ENCODE results near the gene HAUS7.

The HAUS7 gene

DNA sequence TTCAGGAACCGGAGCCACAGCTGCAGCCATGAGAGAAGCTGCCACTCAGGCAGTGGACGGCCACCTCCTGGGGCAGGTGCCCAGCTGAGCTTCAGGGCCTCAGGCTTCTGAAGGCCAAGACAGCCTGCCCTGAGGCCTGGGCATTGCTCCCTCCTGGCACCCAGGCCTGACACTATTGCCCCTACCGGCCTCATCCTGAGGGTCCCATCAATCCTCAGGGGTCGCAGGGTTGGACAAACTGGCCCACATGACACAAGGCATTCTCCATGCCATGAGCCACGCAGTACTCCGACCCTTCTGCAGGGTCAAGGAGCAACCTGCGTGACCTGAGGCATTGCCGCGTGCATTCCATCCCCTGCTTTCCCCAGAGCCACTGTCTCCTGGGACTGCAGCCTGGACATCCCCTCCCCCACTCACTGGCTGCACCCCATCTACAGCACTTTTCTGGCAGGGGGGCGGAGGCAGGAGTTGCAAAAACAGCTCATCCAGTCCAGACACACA lies 62.1 kb downstream of the HAUS7 start:
- no peaks in the 10 kb centered on the region for H3K36me3 ChIP-seq (ENCODE audit: control insufficient read depth, low read length)
- H3K9me3 ChIP-seq (ENCODE audit: control insufficient read depth, insufficient read depth, low read length): no peaks in the 10 kb centered on the region
- H4K20me1 ChIP-seq (ENCODE audit: control insufficient read depth, insufficient read depth, low read depth, low read length): no peaks in the 10 kb centered on the region
- no peaks in the 10 kb centered on the region for H3K9me2 ChIP-seq (replicated peaks; ENCODE audit: control insufficient read depth, low read length)
- H3K4me1 ChIP-seq (ENCODE audit: control insufficient read depth, low read length): peaks cover 19% of the 10 kb centered on the region
- no peaks in the 10 kb centered on the region for H3K27me3 ChIP-seq (ENCODE audit: control insufficient read depth, low read length)
- H3K4me3 ChIP-seq (ENCODE audit: low read length): no peak overlapping the region
- no peak overlapping the region for H3K4me2 ChIP-seq (ENCODE audit: low read length)
- TF ChIP-seq, protein P1, sequence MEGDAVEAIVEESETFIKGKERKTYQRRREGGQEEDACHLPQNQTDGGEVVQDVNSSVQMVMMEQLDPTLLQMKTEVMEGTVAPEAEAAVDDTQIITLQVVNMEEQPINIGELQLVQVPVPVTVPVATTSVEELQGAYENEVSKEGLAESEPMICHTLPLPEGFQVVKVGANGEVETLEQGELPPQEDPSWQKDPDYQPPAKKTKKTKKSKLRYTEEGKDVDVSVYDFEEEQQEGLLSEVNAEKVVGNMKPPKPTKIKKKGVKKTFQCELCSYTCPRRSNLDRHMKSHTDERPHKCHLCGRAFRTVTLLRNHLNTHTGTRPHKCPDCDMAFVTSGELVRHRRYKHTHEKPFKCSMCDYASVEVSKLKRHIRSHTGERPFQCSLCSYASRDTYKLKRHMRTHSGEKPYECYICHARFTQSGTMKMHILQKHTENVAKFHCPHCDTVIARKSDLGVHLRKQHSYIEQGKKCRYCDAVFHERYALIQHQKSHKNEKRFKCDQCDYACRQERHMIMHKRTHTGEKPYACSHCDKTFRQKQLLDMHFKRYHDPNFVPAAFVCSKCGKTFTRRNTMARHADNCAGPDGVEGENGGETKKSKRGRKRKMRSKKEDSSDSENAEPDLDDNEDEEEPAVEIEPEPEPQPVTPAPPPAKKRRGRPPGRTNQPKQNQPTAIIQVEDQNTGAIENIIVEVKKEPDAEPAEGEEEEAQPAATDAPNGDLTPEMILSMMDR (IDR thresholded peaks at IDR 0.05; ENCODE audit: low read depth, low read length, poor library complexity, severe bottlenecking): no peak
- H3F3A ChIP-seq (ENCODE audit: control insufficient read depth, insufficient read depth): no peaks in the 10 kb centered on the region
- no peak overlapping the region for H3K27ac ChIP-seq (ENCODE audit: low read depth, low read length)
- H3K79me2 ChIP-seq (ENCODE audit: control insufficient read depth, low read length): peaks cover 3% of the 10 kb centered on the region; the same call in 1 of the 2 replicates

DNA sequence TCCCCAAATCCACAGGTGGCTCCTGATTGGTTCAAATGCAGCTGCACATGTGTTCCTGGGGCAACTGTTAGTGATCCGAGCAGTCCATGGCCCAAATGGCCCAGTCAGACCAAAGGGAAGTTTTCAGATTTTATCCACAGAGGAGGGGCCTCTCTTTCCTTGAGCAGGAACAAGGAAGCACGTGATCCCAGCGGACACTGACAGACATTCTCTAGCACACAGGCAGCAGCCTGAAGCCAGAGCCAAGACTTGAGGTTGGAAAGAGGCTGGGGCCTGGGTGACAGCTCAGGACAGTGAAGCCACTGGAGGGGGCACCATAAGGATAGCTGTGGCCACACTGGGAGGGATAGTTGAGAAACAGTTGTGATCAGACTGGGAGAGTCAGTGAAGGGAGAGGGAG lies 62.6 kb downstream of the HAUS7 start:
- no peaks in the 10 kb centered on the region for H4K20me1 ChIP-seq (ENCODE audit: control insufficient read depth, insufficient read depth, low read depth, low read length)
- H3K79me2 ChIP-seq (ENCODE audit: control insufficient read depth, low read length): peaks cover 3% of the 10 kb centered on the region; the same call in 1 of the 2 replicates
- H3K36me3 ChIP-seq (ENCODE audit: control insufficient read depth, low read length): no peaks in the 10 kb centered on the region
- TF ChIP-seq, protein P1 (IDR thresholded peaks at IDR 0.05; ENCODE audit: low read depth, low read length, poor library complexity, severe bottlenecking): no peak
- no peak for TF ChIP-seq EZH2phosphoT487 (IDR thresholded peaks at IDR 0.05; ENCODE audit: borderline replicate concordance, low read length)
- H3F3A ChIP-seq (ENCODE audit: control insufficient read depth, insufficient read depth): no peaks in the 10 kb centered on the region
- no peak overlapping the region for H3K27ac ChIP-seq (ENCODE audit: low read depth, low read length)
- no peaks in the 10 kb centered on the region for H3K27me3 ChIP-seq (ENCODE audit: control insufficient read depth, low read length)
- H3K4me1 ChIP-seq (ENCODE audit: control insufficient read depth, low read length): peaks cover 19% of the 10 kb centered on the region
- no peak overlapping the region for H3K4me2 ChIP-seq (ENCODE audit: low read length)
- H3K9me3 ChIP-seq (ENCODE audit: control insufficient read depth, insufficient read depth, low read length): no peaks in the 10 kb centered on the region
- no peak overlapping the region for H3K4me3 ChIP-seq (ENCODE audit: low read length)
- no peaks in the 10 kb centered on the region for H3K9me2 ChIP-seq (replicated peaks; ENCODE audit: control insufficient read depth, low read length)

DNA sequence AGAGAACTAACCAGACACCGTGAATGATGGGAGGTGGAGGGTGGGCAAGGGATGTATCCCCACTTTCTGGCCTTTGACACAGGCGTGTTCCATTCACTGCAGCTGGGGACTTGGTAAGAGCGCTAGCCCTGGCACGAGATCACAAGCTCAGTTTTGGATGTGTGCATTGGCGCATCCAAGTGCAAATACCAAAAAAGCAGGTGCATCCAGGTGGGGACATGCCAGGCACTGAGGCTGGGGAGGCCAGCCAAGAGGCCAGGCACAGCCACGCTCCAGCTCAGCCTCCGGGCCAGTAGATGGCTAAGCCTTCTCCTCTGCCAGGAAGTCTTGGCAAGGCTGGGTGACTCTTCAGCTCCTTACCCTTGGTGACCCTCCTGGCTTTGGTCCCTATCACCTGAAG lies 63.5 kb downstream of the HAUS7 start:
- no peaks in the 10 kb centered on the region for H3F3A ChIP-seq (ENCODE audit: control insufficient read depth, insufficient read depth)
- no peaks in the 10 kb centered on the region for H3K36me3 ChIP-seq (ENCODE audit: control insufficient read depth, low read length)
- H3K9me2 ChIP-seq (replicated peaks; ENCODE audit: control insufficient read depth, low read length): no peaks in the 10 kb centered on the region
- TF ChIP-seq, protein P1 (IDR thresholded peaks at IDR 0.05; ENCODE audit: low read depth, low read length, poor library complexity, severe bottlenecking): no peak
- TF ChIP-seq EZH2phosphoT487 (IDR thresholded peaks at IDR 0.05; ENCODE audit: borderline replicate concordance, low read length): no peak
- no peaks in the 10 kb centered on the region for H4K20me1 ChIP-seq (ENCODE audit: control insufficient read depth, insufficient read depth, low read depth, low read length)
- H3K4me2 ChIP-seq (ENCODE audit: low read length): no peak overlapping the region
- no peak overlapping the region for H3K4me3 ChIP-seq (ENCODE audit: low read length)
- no peak overlapping the region for H3K27ac ChIP-seq (ENCODE audit: low read depth, low read length)
- H3K4me1 ChIP-seq (ENCODE audit: control insufficient read depth, low read length): peaks cover 12% of the 10 kb centered on the region
- H3K79me2 ChIP-seq (ENCODE audit: control insufficient read depth, low read length): peaks cover 2% of the 10 kb centered on the region; the same call in 1 of the 2 replicates
- H3K9me3 ChIP-seq (ENCODE audit: control insufficient read depth, insufficient read depth, low read length): no peaks in the 10 kb centered on the region
- H3K27me3 ChIP-seq (ENCODE audit: control insufficient read depth, low read length): no peaks in the 10 kb centered on the region
